A172 (cell line): ENCODE results near the gene NPAS3. TPM values are rescaled to one million over a fixed set of nuclear protein-coding genes. Genes with fewer than 3 reads are reported as not detected.

Experiments used
- DNase-seq: peaks from one replicate; pipeline ENCODE4 v3.0.0-alpha.2; 2015; ENCODE audit warnings: low spot score
- total RNA-seq: library from RNA; depleted of rRNA; stranded (reverse); fragments of >200 nt; shearing (Covaris generic); gene quantifications from 2 replicates; pipeline ENCODE4 v1.2.3, GENCODE V29; 2014

The NPAS3 gene
- total RNA-seq, 1 experiment from 2014 or later: 0.41 TPM

GRCh38 chr14:33254861-33255395, 316.2 kb downstream of the NPAS3 start:
- DNase-seq: no peak

- no peak for DNase-seq
Measured at GRCh38 chr14:33257796-33258195, 319.1 kb downstream of the NPAS3 start.

GRCh38 chr14:33259764-33260163, 321.1 kb downstream of the NPAS3 start:
- DNase-seq: no peak

GRCh38 chr14:33271216-33271615, 332.5 kb downstream of the NPAS3 start:
- DNase-seq: peak; percentile 13

GRCh38 chr14:33271891-33272290, 333.2 kb downstream of the NPAS3 start:
- no peak for DNase-seq

GRCh38 chr14:33273978-33274377, 335.3 kb downstream of the NPAS3 start:
- DNase-seq: no peak

- DNase-seq: no peak
Measured at GRCh38 chr14:33275879-33276278, 337.2 kb downstream of the NPAS3 start.

- DNase-seq: no peak
Measured at GRCh38 chr14:33279865-33280264, 341.2 kb downstream of the NPAS3 start.

- peak; percentile 22 for DNase-seq
Measured at GRCh38 chr14:33280646-33281045, 342.0 kb downstream of the NPAS3 start.

- DNase-seq: no peak
Measured at GRCh38 chr14:33282331-33283230, 343.9 kb downstream of the NPAS3 start.

GRCh38 chr14:33285902-33286700, 347.4 kb downstream of the NPAS3 start:
- no peak for DNase-seq

GRCh38 chr14:33287189-33287588, 348.5 kb downstream of the NPAS3 start:
- DNase-seq: peak; percentile 15

GRCh38 chr14:33290641-33291040, 352.0 kb downstream of the NPAS3 start:
- no peak for DNase-seq

- DNase-seq: no peak
Measured at GRCh38 chr14:33291529-33292104, 352.9 kb downstream of the NPAS3 start.

GRCh38 chr14:33294419-33294818, 355.7 kb downstream of the NPAS3 start:
- no peak for DNase-seq

- no peak for DNase-seq
Measured at GRCh38 chr14:33297565-33297964, 358.9 kb downstream of the NPAS3 start.

GRCh38 chr14:33307691-33308251, 369.1 kb downstream of the NPAS3 start:
- peak; percentile 88 for DNase-seq

GRCh38 chr14:33309106-33309505, 370.4 kb downstream of the NPAS3 start:
- no peak for DNase-seq

- DNase-seq: no peak
Measured at GRCh38 chr14:33315217-33315616, 376.5 kb downstream of the NPAS3 start.

- no peak for DNase-seq
Measured at GRCh38 chr14:33315721-33316120, 377.0 kb downstream of the NPAS3 start.

- no peak for DNase-seq
Measured at GRCh38 chr14:33317675-33318074, 379.0 kb downstream of the NPAS3 start.

GRCh38 chr14:33323979-33324378, 385.3 kb downstream of the NPAS3 start:
- no peak for DNase-seq
